Left colon (tissue), 2 donors: ENCODE measurements around the gene SLC45A3. TPM values are rescaled to one million over a fixed set of nuclear protein-coding genes. Genes with fewer than 3 reads are reported as not detected.

Experiments
- ATAC-seq: fragments of 200-7000 bp; cut with Tn5 transposase; one replicate; pipeline ENCODE4 v1.9.1; 2020; ENCODE audit warnings: mild to moderate bottlenecking, moderate library complexity
- DNase-seq, 2 donors: peaks; one replicate each; pipeline ENCODE4 v3.0.0-alpha.2; 2020
- intact Hi-C, 2 donors: fragments of 100-400 bp; cut with DNase I in 1 of 2; cut with micrococcal nuclease in 1 of 2; formaldehyde crosslinking; loops; one replicate each; pipeline versions ENCODE4 v1.11.2 to v1.14.0; 2022; cut with DNase I, micrococcal nuclease
- total RNA-seq, 2 donors: library from RNA; stranded (reverse); fragmentation: NEBNext Ultra II Directional; extraction: Animal tissue kit (Norgen Biotek cat#: 25700); gene quantifications; one replicate each; pipeline ENCODE4 v1.2.1, GENCODE V29; 2021
- donor health status: DM: no; HTN: no; CAD: no.
- donor health status: DM: yes; HTN: yes; CAD: no.

SLC45A3 gene
- total RNA-seq, 2 donors from 2014 or later = 19.5 to 30.8 TPM

- DNase-seq (no peak), ATAC-seq (peak; percentile 50)
- intact Hi-C loops = no loop called here
Observed at GRCh38 chr1:205672970-205673369, 7.3 kb downstream of the SLC45A3 start.

GRCh38 chr1:205672395-205672889, 7.9 kb downstream of the SLC45A3 start:
- ATAC-seq = no peak
- intact Hi-C loops = no loop called here

GRCh38 chr1:205670611-205671430, 9.5 kb downstream of the SLC45A3 start:
- intact Hi-C loops = no loop called here
- DNase-seq = no peak
- no peak for ATAC-seq

More at GRCh38 chr1:205672395-205672889, 7.9 kb downstream of the SLC45A3 start:
- DNase-seq = no peak

GRCh38 chr1:205670150-205670446, 10.2 kb downstream of the SLC45A3 start:
- DNase-seq (no peak), ATAC-seq (no peak)
- intact Hi-C loops = no loop called here

GRCh38 chr1:205669341-205670149, 10.8 kb downstream of the SLC45A3 start:
- ATAC-seq (no peak), DNase-seq (no peak)
- intact Hi-C loops = no loop called here

- DNase-seq (no peak), ATAC-seq (no peak)
- intact Hi-C loops = no loop called here
Observed at GRCh38 chr1:205668951-205669340, 11.4 kb downstream of the SLC45A3 start.

- ATAC-seq (no peak), DNase-seq (no peak)
- intact Hi-C loops = no loop called here
Observed at GRCh38 chr1:205667909-205668643, 12.2 kb downstream of the SLC45A3 start.

- ATAC-seq (peak; percentile 76), DNase-seq (peak; percentile 55 to 80)
- intact Hi-C loops = no loop called here
Observed at GRCh38 chr1:205666372-205667166, 13.7 kb downstream of the SLC45A3 start.

GRCh38 chr1:205665201-205666045, 14.9 kb downstream of the SLC45A3 start:
- no peak for DNase-seq
- intact Hi-C loops = no loop called here
- peak; percentile 7 for ATAC-seq

GRCh38 chr1:205664399-205665017, 15.8 kb downstream of the SLC45A3 start:
- DNase-seq = peak; percentile 49 to 79
- intact Hi-C loops = loop anchor here in 1 of 2 donors (5.0 kb wide), 1 partner anchor 48 kb away; no protein-coding TSS in a partner anchor
- peak; percentile 70 for ATAC-seq

- intact Hi-C loops = loop anchor here in 1 of 2 donors (5.0 kb wide), 1 partner anchor 49 kb away; no protein-coding TSS in a partner anchor
- DNase-seq (no peak), ATAC-seq (no peak)
Observed at GRCh38 chr1:205663286-205663936, 16.9 kb downstream of the SLC45A3 start.

- DNase-seq (no peak), ATAC-seq (no peak)
- intact Hi-C loops = loop anchor here in 1 of 2 donors (5.0 kb wide), 1 partner anchor 50 kb away; no protein-coding TSS in a partner anchor
Observed at GRCh38 chr1:205662791-205663190, 17.5 kb downstream of the SLC45A3 start.

- no peak for ATAC-seq
Observed at GRCh38 chr1:205662135-205662738, 18.1 kb downstream of the SLC45A3 start.

GRCh38 chr1:205661429-205662134, 18.7 kb downstream of the SLC45A3 start:
- ATAC-seq = no peak
- intact Hi-C loops = loop anchor here in 1 of 2 donors (5.0 kb wide), 1 partner anchor 51 kb away; no protein-coding TSS in a partner anchor

More at GRCh38 chr1:205662135-205662738, 18.1 kb downstream of the SLC45A3 start:
- intact Hi-C loops = loop anchor here in 1 of 2 donors (5.0 kb wide), 1 partner anchor 50 kb away; no protein-coding TSS in a partner anchor
- DNase-seq = no peak

GRCh38 chr1:205660361-205660760, 19.9 kb downstream of the SLC45A3 start:
- intact Hi-C loops = loop anchor here in 1 of 2 donors (5.0 kb wide), 1 partner anchor 52 kb away; no protein-coding TSS in a partner anchor
- no peak for DNase-seq
- ATAC-seq = no peak

More at GRCh38 chr1:205661429-205662134, 18.7 kb downstream of the SLC45A3 start:
- no peak for DNase-seq
